Tibial nerve (tissue), 3 donors: ENCODE measurements around the gene SYNGR1.

Source experiments
- CTCF ChIP-seq, 5 experiments: fragments of 200-600 bp in 3 of 5; fragments of 450-650 bp in 2 of 5; sonication (generic) in 3 of 5; IDR thresholded peaks; one replicate each; pipeline ENCODE4 v1.5.1; 2016 to 2019; ENCODE audit warnings: antibody characterized with exemption in 5 of 5, mild to moderate bottlenecking in 3 of 5, moderate library complexity in 2 of 5
- POLR2A ChIP-seq, 2 donors: fragments of 450-650 bp; IDR thresholded peaks; one replicate each; pipeline ENCODE4 v1.6.1; 2017; ENCODE audit warnings: antibody characterized with exemption in 2 of 2, mild to moderate bottlenecking in 2 of 2, moderate library complexity in 2 of 2

- TF ChIP-seq POLR2A (IDR thresholded peaks at IDR 0.05), result no peak
- TF ChIP-seq CTCF (IDR thresholded peaks at IDR 0.05), result no peak
Observed at GRCh38 chr22:39359659-39360195, 9.9 kb downstream of the SYNGR1 start.
